HL-60/S4 (cell line): ENCODE measurements around the gene SLTM.
"Not testable (repeated sequence)": the region's sequence is repeated elsewhere in the genome, so short reads cannot be mapped to it uniquely, and the experiment has no call there.

ENCODE experiments used
- in situ Hi-C: fragments of 300-500 bp; cut with MboI; formaldehyde crosslinking; loops from 2 replicates; pipeline ENCODE4 v1.14.3; 2022; ENCODE audit warnings: low sequenced_read_pairs

The SLTM gene

DNA sequence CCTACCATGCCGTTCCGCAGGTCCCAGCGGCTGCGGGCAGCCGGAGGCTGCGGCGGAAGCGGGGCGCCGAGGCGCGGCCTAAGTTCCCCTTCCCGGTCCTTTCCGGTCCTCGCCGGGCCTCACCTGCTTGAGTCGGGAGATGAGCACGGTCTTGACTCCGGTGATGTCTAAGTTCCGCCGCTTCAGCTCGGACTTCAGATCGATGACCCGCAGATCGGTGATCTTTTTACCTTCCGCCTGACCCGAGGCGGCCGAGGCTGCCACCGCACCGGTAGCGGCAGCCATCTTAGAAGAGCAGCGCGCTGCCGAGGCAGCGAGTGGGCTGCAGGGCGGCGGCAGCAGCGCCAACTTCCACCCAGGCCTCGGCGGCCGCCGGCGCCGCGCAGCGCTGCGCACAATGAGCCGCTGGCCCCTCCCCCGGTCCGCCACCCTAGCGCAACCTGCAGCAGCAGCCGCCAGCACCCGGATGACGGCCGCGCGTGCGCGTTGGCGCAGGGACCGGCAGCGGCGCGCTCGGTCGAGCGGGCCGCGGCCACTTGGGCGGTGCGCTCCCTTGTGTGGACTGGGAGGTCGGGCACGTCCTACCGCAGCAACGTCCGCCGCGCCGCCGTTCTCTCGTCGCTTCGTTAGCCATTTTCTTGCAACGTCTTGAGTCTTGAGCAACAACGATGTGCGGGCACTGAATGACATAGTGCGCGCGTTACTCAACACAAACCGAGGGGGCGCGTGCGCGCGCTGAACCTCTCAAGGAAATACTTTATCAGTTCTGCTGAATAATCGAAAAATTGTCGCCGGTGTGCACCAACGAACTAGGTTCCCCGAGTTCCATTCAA lies at the start of gene SLTM:
Gene SLTM, minus strand, starts transcription at position 399 of the 833 bp plus-strand sequence. Its CDS starts 114 bp downstream, at position 285.
- in situ Hi-C loops: no loop called here

DNA sequence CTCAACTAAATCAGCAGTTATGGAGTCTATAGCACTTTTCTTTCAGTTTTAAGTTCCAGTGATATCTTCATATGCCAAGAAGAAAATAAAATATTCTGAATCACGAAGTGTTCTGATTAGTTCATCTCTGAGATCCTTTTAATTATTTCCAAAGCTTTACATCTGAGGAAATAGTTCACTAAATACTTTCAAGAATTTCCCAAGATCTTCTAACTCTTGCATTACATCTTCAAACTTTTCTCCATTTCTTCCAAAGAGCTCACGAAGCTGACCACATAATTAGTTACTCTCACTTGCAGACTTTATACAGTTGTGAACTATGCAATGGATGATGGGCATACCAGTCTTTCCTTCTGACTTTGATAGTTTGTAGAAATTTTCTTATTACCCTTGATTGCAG lies 49.8 kb upstream of the SLTM start:
- in situ Hi-C loops: no loop called here

GRCh38 chr15:58981808-58982475 lies 48.5 kb upstream of the SLTM start:
- in situ Hi-C loops: no loop called here

DNA sequence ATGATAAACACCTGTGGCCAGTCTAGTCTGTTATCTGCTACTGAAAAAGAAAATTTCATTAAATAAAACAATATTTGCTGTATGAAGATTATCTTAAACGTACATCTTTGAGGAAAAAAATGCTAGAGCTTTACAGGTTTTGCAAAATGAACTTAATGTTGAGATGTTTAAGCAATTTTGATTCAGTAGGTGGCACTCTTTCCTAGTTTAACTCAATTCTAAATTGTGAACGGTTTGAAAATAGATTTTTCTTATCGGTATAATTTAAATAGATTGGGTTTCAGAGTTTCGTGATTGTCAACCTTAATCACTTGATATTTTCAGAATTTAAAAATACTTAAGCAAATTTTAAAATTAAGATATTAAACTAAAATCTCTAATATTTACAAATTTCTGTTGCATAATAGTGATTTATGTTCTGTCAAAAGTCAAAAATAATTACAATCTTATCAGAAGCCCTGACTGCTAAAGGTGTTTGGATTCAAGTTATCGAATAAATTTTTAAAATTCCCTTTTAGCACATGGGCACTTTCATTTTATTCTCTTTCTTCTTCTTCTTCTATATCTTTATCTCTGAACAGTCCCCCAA lies 47.0 kb upstream of the SLTM start:
- in situ Hi-C loops: no loop called here

DNA sequence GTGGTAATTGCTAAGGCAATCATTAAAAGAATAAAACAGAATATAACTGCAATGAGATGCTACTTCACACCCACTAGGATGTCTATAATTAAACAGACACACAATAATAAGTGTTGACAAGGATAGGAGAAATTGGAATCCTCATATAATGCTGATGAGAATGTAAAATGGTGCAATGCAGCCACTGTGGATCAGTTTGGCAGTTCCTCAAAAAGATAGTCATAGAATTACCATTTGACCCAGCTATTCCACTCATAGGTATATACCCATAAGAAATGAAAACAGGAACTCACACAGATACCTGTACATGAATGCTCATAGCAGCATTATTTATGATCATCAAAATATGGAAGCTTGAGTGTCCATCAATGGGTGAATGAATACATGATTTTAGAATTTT lies 44.4 kb upstream of the SLTM start:
- in situ Hi-C loops: loop anchor here (5.0 kb wide), 1 partner anchor 519 kb away; no protein-coding TSS in a partner anchor

DNA sequence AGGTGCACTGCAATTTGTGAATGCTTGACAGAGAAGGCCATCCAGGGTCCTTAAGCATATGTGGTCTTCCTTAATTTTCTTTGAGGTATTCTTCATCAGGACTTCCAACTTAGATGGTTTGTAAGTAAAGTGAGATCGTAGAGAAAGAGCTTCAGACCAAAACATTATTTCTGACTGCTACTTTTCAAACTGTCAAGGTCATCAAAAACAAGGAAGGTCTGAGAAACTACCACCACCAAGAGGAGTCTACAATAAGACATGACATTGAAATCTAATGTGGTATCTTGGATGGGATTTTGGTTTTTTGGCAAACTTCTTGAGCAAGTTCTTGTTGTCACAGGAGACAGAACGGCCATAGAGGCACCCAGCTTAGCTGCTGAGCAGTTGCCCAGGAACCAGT lies 34.0 kb upstream of the SLTM start:
- in situ Hi-C loops: no loop called here

- in situ Hi-C loops: no loop called here
Observed at GRCh38 chr15:58966698-58967097, 33.2 kb upstream of the SLTM start.

- in situ Hi-C loops: no loop called here
Observed at GRCh38 chr15:58962662-58963565, 29.4 kb upstream of the SLTM start.

- in situ Hi-C loops: no loop called here
Observed at GRCh38 chr15:58962136-58962535, 28.7 kb upstream of the SLTM start.

DNA sequence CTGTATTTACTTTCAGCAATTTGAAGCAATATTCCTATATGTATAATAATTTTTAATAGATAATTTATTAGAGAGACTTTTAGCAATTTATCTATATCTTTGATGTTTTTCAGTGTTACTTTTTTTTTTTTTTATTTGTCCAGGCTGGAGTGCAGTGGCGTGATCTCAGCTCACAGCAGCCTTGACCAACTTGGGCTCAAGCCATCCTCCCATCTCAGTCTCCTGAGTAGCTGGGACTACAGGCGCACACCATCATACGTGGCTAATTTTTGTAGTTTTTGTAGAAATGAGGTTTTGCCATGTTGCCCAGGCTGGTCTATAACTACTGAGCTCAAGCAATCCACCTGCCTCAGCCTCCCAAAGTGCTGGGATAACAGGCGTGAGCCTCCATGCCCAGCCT lies 25.3 kb upstream of the SLTM start:
- in situ Hi-C loops: no loop called here

DNA sequence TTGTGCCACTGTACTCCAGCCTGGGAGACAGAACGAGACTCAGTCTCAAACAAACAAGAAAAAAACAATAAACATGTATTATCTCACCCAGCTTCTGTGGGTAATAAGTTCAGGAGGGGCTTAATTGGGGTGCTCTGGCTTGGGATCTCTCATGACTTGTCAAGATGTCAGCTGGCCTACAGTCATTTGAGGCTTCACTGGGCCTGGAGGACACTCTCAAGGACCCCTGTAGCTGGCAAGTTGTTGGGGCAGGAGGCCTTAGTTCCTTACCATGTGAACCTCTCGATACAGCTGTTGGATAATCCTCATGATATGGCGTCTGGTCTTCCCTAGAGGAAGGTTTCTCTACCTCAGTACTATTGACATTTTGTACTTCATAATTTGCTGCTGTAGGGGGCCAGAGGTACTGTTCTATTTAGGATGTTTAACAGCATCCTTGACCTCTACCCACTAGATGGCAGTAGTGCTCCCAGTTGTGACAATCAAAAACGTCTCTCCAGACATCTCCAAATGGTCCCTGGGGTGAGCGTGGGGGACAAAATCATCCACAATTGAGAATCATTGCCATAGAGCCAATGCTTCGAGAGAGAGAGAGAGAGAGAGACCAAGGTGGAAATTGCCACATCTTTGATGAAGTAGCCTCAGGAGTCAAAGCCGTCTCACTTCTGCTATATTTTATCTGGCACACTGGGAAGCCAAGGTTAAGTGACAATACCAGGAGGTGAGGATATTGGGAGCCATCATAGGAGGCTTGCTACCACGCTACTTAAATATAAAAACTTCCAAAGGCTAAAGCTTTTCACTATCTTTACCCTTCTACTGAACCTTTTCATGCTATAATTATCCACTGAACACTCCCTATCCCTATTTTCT lies 23.9 kb upstream of the SLTM start:
- in situ Hi-C loops: no loop called here

- in situ Hi-C loops: no loop called here
Observed at GRCh38 chr15:58952751-58953150, 19.3 kb upstream of the SLTM start.

GRCh38 chr15:58951388-58952007 lies 18.0 kb upstream of the SLTM start:
- in situ Hi-C loops: no loop called here

- in situ Hi-C loops: no loop called here
Observed at GRCh38 chr15:58947179-58947578, 13.7 kb upstream of the SLTM start.

DNA sequence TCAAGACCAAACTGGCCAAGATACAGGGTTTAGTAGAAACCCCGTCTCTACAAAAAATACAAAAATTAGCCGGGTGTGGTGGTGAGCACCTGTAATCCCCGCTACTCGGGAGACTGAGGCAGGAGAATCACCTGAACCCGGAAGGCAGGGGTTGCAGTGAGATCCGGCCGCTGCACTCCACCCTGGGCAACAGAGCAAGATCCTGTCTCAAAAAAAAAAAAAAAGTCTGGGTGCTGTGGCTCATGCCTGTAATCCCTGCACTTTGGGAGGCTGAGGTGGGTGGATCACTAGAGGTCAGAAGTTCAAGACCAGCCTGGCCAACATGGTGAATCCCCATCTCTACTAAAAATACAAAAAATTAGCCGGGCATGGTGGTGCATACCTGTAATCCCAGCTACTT lies 1.5 kb upstream of the SLTM start:
- in situ Hi-C loops: not testable (repeated sequence)

DNA sequence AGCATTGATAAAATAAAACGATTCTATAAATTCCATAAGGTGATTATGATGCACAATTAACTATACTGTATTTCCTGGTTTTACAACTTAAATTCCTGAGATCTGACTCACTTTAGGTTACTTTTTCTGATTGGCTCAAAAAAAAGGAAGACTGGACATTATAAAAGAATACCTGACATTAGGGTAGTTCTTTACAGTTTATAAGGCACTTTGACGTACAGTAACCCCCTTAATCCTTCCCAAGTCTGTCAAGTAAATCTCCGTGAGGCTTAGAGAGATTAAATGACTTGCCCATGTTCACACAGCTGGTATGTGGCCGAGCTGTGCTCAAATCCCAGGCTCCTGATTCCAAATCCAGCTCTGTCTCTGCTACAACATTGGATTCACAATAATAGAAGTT lies 1.0 kb upstream of the SLTM start:
- in situ Hi-C loops: no loop called here

- in situ Hi-C loops: no loop called here
Observed at GRCh38 chr15:58934114-58934447, 602 bp upstream of the SLTM start.

- in situ Hi-C loops: no loop called here
Observed at GRCh38 chr15:58932710-58933280, 684 bp downstream of the SLTM start.

DNA sequence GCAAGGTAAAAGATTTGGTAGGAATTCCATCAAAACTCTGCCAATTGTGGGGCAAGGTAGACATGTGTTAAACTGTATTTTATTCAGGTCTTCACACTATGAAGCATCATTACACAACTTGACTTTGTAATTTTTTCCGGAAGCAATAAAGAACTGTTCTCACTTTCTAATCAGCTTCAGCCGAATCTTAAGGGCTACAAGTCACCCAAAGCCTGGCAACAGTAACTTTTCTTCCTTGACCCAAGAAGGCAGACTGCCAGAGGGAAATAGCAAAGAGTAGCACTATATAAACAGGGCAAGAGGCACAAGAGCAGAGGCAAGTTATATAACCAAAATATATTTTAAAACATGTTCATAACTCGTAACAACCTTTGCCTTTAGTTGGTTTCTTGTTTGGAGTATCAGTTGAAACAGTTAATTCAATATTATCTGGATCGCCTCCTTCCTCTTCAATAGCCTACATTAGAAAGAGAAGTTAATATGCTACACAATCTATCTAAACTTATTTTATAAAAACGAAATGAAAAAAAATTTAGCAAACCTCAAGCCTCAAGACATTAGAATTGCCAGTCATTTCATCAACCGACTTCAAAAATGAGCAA lies 1.4 kb downstream of the SLTM start:
- in situ Hi-C loops: no loop called here
